ENCODE measurements around the gene MARCHF3. TPM values are rescaled to one million over a fixed set of nuclear protein-coding genes. Genes with fewer than 3 reads are reported as not detected.
"Not testable (repeated sequence)": the region's sequence is repeated elsewhere in the genome, so short reads cannot be mapped to it uniquely, and the experiment has no call there.

Gene MARCHF3
- polyA plus RNA-seq, 5 donors: 4.7 to 5.6 (median 5.3) TPM

GRCh38 chr5:126919566-126919965, 110.8 kb downstream of the MARCHF3 start:
- DNase-seq: no peak

GRCh38 chr5:126918615-126918957, 111.8 kb downstream of the MARCHF3 start:
- no peak for DNase-seq

GRCh38 chr5:126917918-126918614, 112.3 kb downstream of the MARCHF3 start:
- no peak for DNase-seq

GRCh38 chr5:126915496-126915895, 114.9 kb downstream of the MARCHF3 start:
- no peak for DNase-seq

GRCh38 chr5:126914801-126915436, 115.4 kb downstream of the MARCHF3 start:
- DNase-seq: no peak

GRCh38 chr5:126912616-126913200, 117.7 kb downstream of the MARCHF3 start:
- no peak for DNase-seq

GRCh38 chr5:126911986-126912385, 118.4 kb downstream of the MARCHF3 start:
- DNase-seq: no peak

GRCh38 chr5:126909856-126910255, 120.5 kb downstream of the MARCHF3 start:
- DNase-seq: no peak

- DNase-seq: not testable (repeated sequence)
These were observed 126.0 kb downstream of the MARCHF3 start for GRCh38 chr5:126904407-126904806.

GRCh38 chr5:126900796-126901195, 129.6 kb downstream of the MARCHF3 start:
- no peak for DNase-seq

GRCh38 chr5:126899476-126899875, 130.9 kb downstream of the MARCHF3 start:
- no peak for DNase-seq

GRCh38 chr5:126897851-126898630, 132.3 kb downstream of the MARCHF3 start:
- no peak for DNase-seq

- DNase-seq: no peak
These were observed 134.1 kb downstream of the MARCHF3 start for GRCh38 chr5:126896170-126896702.

- DNase-seq: not testable (repeated sequence)
These were observed 134.6 kb downstream of the MARCHF3 start for GRCh38 chr5:126895712-126896111.

- DNase-seq: not testable (repeated sequence)
These were observed 139.9 kb downstream of the MARCHF3 start for GRCh38 chr5:126890414-126890813.

- DNase-seq: no peak
These were observed 142.2 kb downstream of the MARCHF3 start for GRCh38 chr5:126888175-126888574.

GRCh38 chr5:126884269-126884819, 146.0 kb downstream of the MARCHF3 start:
- no peak for DNase-seq

GRCh38 chr5:126883564-126884245, 146.7 kb downstream of the MARCHF3 start:
- DNase-seq: no peak

GRCh38 chr5:126881821-126882600, 148.3 kb downstream of the MARCHF3 start:
- DNase-seq: no peak

- no peak for DNase-seq
These were observed 151.7 kb downstream of the MARCHF3 start for GRCh38 chr5:126878634-126879033.

Data from right lung (tissue), 5 donors.